Omental fat pad (tissue), 4 donors: ENCODE results near the gene SUSD1. TPM values are rescaled to one million over a fixed set of nuclear protein-coding genes. Genes with fewer than 3 reads are reported as not detected.
"Not testable (repeated sequence)": the region's sequence is repeated elsewhere in the genome, so short reads cannot be mapped to it uniquely, and the experiment has no call there.

Source experiments
- ATAC-seq: fragments of 150-250 bp; one replicate; pipeline ENCODE4 v1.9.1; 2016; ENCODE audit warnings: mild to moderate bottlenecking, moderate library complexity; ENCODE audit not compliant: low FRiP score
- DNase-seq: peaks from one replicate; pipeline ENCODE4 v3.0.0-alpha.2; 2019; ENCODE audit warnings: low spot score
- CTCF ChIP-seq, 3 donors: fragments of 450-650 bp; IDR thresholded peaks; one replicate each; pipeline ENCODE4 v1.5.1; 2016 to 2017; ENCODE audit warnings: antibody characterized with exemption in 3 of 3, mild to moderate bottlenecking in 3 of 3, moderate library complexity in 2 of 3
- total RNA-seq, 4 donors: library from RNA; depleted of rRNA; stranded (reverse); fragments of >200 nt; gene quantifications; one replicate each; pipeline ENCODE4 v1.1.0, GENCODE V29; 2016

SUSD1 gene
- total RNA-seq, 4 donors from 2014 or later = 12.0 to 23.2 (median 15.4) TPM

GRCh38 chr9:112081918-112082729 lies 93.0 kb downstream of the SUSD1 start:
- DNase-seq (no peak), ATAC-seq (no peak)
- no peak for TF ChIP-seq CTCF (IDR thresholded peaks at IDR 0.05)

- no peak for TF ChIP-seq CTCF (IDR thresholded peaks at IDR 0.05)
- DNase-seq (no peak), ATAC-seq (no peak)
These were observed 94.1 kb downstream of the SUSD1 start for GRCh38 chr9:112080831-112081542.

- no peak for TF ChIP-seq CTCF (IDR thresholded peaks at IDR 0.05)
- no peak for ATAC-seq
- DNase-seq = no peak
These were observed 96.7 kb downstream of the SUSD1 start for GRCh38 chr9:112078432-112078831.

- no peak for ATAC-seq
- no peak for DNase-seq
- TF ChIP-seq CTCF (IDR thresholded peaks at IDR 0.05) = no peak
These were observed 98.3 kb downstream of the SUSD1 start for GRCh38 chr9:112076814-112077213.

GRCh38 chr9:112075009-112075378 lies 100.1 kb downstream of the SUSD1 start:
- peak in 1 of 3 donors; percentile 0 for TF ChIP-seq CTCF (IDR thresholded peaks at IDR 0.05)
- DNase-seq (no peak), ATAC-seq (peak; percentile 16)

GRCh38 chr9:112074250-112075008 lies 100.7 kb downstream of the SUSD1 start:
- peak; percentile 80 for ATAC-seq
- no peak for DNase-seq
- peak in 2 of 3 donors; percentile 63 to 77 for TF ChIP-seq CTCF (IDR thresholded peaks at IDR 0.05)

GRCh38 chr9:112073639-112074173 lies 101.4 kb downstream of the SUSD1 start:
- DNase-seq, ATAC-seq: not testable (repeated sequence)
